Measurements from ENCODE around the gene AMELY.
"Not testable (repeated sequence)": the region's sequence is repeated elsewhere in the genome, so short reads cannot be mapped to it uniquely, and the experiment has no call there.

The AMELY gene

GRCh38 chrY:6911253-6911881 is at the start of gene AMELY:
Gene AMELY, minus strand, starts transcription at chrY:6911752. Its CDS starts 39,144 bp downstream, at chrY:6872608.
- DNase-seq (ENCODE audit: low read depth in 3 of 3): no peak

GRCh38 chrY:6949947-6950346 is 38.4 kb upstream of the AMELY start:
- DNase-seq (ENCODE audit: low read depth in 3 of 3): no peak

GRCh38 chrY:6948378-6948777 is 36.8 kb upstream of the AMELY start:
- no peak for DNase-seq (ENCODE audit: low read depth in 3 of 3)

- DNase-seq (ENCODE audit: low read depth in 3 of 3): no peak
These were observed 36.1 kb upstream of the AMELY start for GRCh38 chrY:6947695-6948094.

GRCh38 chrY:6935497-6935896 is 23.9 kb upstream of the AMELY start:
- no peak for DNase-seq (ENCODE audit: low read depth in 3 of 3)

GRCh38 chrY:6931779-6932396 is 20.3 kb upstream of the AMELY start:
- no peak for DNase-seq (ENCODE audit: low read depth in 3 of 3)

- no peak for DNase-seq (ENCODE audit: low read depth in 3 of 3)
These were observed 17.7 kb upstream of the AMELY start for GRCh38 chrY:6929237-6929636.

GRCh38 chrY:6928265-6928664 is 16.7 kb upstream of the AMELY start:
- no peak for DNase-seq (ENCODE audit: low read depth in 3 of 3)

GRCh38 chrY:6921061-6921460 is 9.5 kb upstream of the AMELY start:
- DNase-seq (ENCODE audit: low read depth in 3 of 3): no peak

GRCh38 chrY:6913362-6913761 is 1.8 kb upstream of the AMELY start:
- no peak for DNase-seq (ENCODE audit: low read depth in 3 of 3)

- no peak for DNase-seq (ENCODE audit: low read depth in 3 of 3)
These were observed 940 bp downstream of the AMELY start, which contains the start of gene TBL1Y for GRCh38 chrY:6910372-6911252. Gene TBL1Y, plus strand, starts transcription at chrY:6910697. Its CDS starts 114,388 bp downstream, at chrY:7025085.

- no peak for DNase-seq (ENCODE audit: low read depth in 3 of 3)
These were observed 1.7 kb downstream of the AMELY start for GRCh38 chrY:6909856-6910255.

GRCh38 chrY:6909118-6909521 is 2.4 kb downstream of the AMELY start:
- no peak for DNase-seq (ENCODE audit: low read depth in 3 of 3)

GRCh38 chrY:6908021-6908420 is 3.5 kb downstream of the AMELY start:
- not testable (repeated sequence) for DNase-seq (ENCODE audit: low read depth in 3 of 3)

- no peak for DNase-seq (ENCODE audit: low read depth in 3 of 3)
These were observed 4.0 kb downstream of the AMELY start for GRCh38 chrY:6907591-6907990.

GRCh38 chrY:6902116-6902515 is 9.4 kb downstream of the AMELY start:
- DNase-seq (ENCODE audit: low read depth in 3 of 3): not testable (repeated sequence)

GRCh38 chrY:6895236-6895635 is 16.3 kb downstream of the AMELY start:
- DNase-seq (ENCODE audit: low read depth in 3 of 3): no peak

- DNase-seq (ENCODE audit: low read depth in 3 of 3): no peak
These were observed 17.1 kb downstream of the AMELY start for GRCh38 chrY:6894496-6894895.

- DNase-seq (ENCODE audit: low read depth in 3 of 3): no peak
These were observed 62.2 kb downstream of the AMELY start for GRCh38 chrY:6849384-6849783.

- not testable (repeated sequence) for DNase-seq (ENCODE audit: low read depth in 3 of 3)
These were observed 68.9 kb downstream of the AMELY start for GRCh38 chrY:6842650-6843049.
